Endothelial cell of umbilical vein (primary cell): ENCODE results near the gene HTRA3. TPM values are rescaled to one million over a fixed set of nuclear protein-coding genes. Genes with fewer than 3 reads are reported as not detected.

Source experiments
- BruUV-seq: library from RNA; stranded (reverse); fragments of 400-500 nt; replicated peaks from 2 replicates; lab custom pipeline; 2021; lab: Mats Ljungman, UMichigan
- CTCF ChIA-PET: fragments of 300-600, 350-600 bp; sonication (Branson Sonifier 250); formaldehyde crosslinking; loops from one replicate; lab custom pipeline; 2021; ENCODE audit warnings: antibody characterized with exemption, inconsistent platforms; lab: Charles Lee
- POLR2A ChIA-PET: fragments of 300-600, 350-600 bp; sonication (Branson Sonifier 250); formaldehyde crosslinking; loops from one replicate; lab custom pipeline; 2021; ENCODE audit warnings: antibody characterized with exemption, inconsistent platforms; lab: Charles Lee
- DNase-seq: peaks from one replicate; pipeline ENCODE4 v3.0.0-alpha.2; 2011; ENCODE audit warnings: low read depth, low spot score
- FAIRE-seq: peaks from 2 replicates; lab custom pipeline; 2011; peaks lifted over from hg19 to GRCh38; lab: Jason Lieb, UNC
- H2AFZ ChIP-seq: 2 replicates; pipeline ENCODE4 v1.6.0; 2012; ENCODE audit warnings: low read depth, low read length, control low read depth, inconsistent platforms
- H3K27ac ChIP-seq: 2 replicates; pipeline ENCODE4 v1.5.1; 2011; ENCODE audit warnings: low read depth, mild to moderate bottlenecking, control low read depth, low read length, moderate library complexity; ENCODE audit not compliant: insufficient read depth
- H3K27me3 ChIP-seq, 2 experiments: 2 replicates each; pipeline versions ENCODE4 v1.6.0 to v1.6.1; 2011; ENCODE audit warnings: low read length in 2 of 2, mixed read lengths in 1 of 2; ENCODE audit not compliant: control insufficient read depth in 2 of 2, insufficient read depth in 2 of 2
- H3K36me3 ChIP-seq, 2 experiments: 2 replicates in 1 of 2; 3 replicates in 1 of 2; pipeline ENCODE4 v1.5.1; 2011; ENCODE audit warnings: low read length in 2 of 2, mild to moderate bottlenecking in 1 of 2, moderate library complexity in 1 of 2; ENCODE audit not compliant: control insufficient read depth in 2 of 2, insufficient read depth in 2 of 2; ENCODE audit errors: extremely low read depth in 1 of 2
- H3K4me1 ChIP-seq: 3 replicates; pipeline ENCODE4 v1.5.1; 2011; ENCODE audit warnings: mild to moderate bottlenecking, low read length; ENCODE audit not compliant: control insufficient read depth, insufficient read depth; ENCODE audit errors: extremely low read depth
- H3K4me2 ChIP-seq: 2 replicates; pipeline ENCODE4 v1.6.1; 2011; ENCODE audit warnings: low read length, control low read depth, mixed read lengths; ENCODE audit not compliant: insufficient read depth
- H3K4me3 ChIP-seq, 3 experiments: fragments of 200-600 bp in 1 of 3; sonication (generic), shearing (Covaris generic) in 1 of 3; replicated peaks in 1 of 3; 2 replicates each; pipeline ENCODE4 v1.5.1; 2011 to 2016; ENCODE audit warnings: control low read depth in 3 of 3, low read length in 3 of 3, mild to moderate bottlenecking in 2 of 3, inconsistent platforms in 1 of 3, low read depth in 1 of 3, moderate library complexity in 1 of 3; ENCODE audit not compliant: insufficient read depth in 1 of 3
- H3K79me2 ChIP-seq: 2 replicates; pipeline ENCODE4 v1.6.0; 2012; ENCODE audit warnings: low read length, inconsistent platforms; ENCODE audit not compliant: control insufficient read depth, insufficient read depth
- H3K9ac ChIP-seq: replicated peaks from 2 replicates; pipeline ENCODE3; 2011; ENCODE audit warnings: low read length, control low read depth; ENCODE audit not compliant: insufficient read depth; ENCODE audit errors: extremely low read depth
- H3K9me1 ChIP-seq: replicated peaks from 3 replicates; pipeline ENCODE4 v1.6.0; 2011; ENCODE audit warnings: mild to moderate bottlenecking, low read length; ENCODE audit not compliant: control insufficient read depth, insufficient read depth; ENCODE audit errors: extremely low read depth
- H3K9me3 ChIP-seq: replicated peaks from 2 replicates; pipeline ENCODE4 v1.5.1; 2012; ENCODE audit warnings: low read length, inconsistent platforms; ENCODE audit not compliant: control insufficient read depth, insufficient read depth
- H4K20me1 ChIP-seq: replicated peaks from 2 replicates; pipeline ENCODE3; 2011; ENCODE audit warnings: mild to moderate bottlenecking, low read length; ENCODE audit not compliant: control insufficient read depth, insufficient read depth; ENCODE audit errors: extremely low read depth
- CTCF ChIP-seq, 2 donors: IDR thresholded peaks; 1 replicate in 1 of 2; 2 replicates in 1 of 2; pipeline ENCODE4 v1.5.1; 2011; ENCODE audit warnings: low read length in 2 of 2, mild to moderate bottlenecking in 2 of 2, moderate library complexity in 2 of 2, control low read depth in 1 of 2, inconsistent platforms in 1 of 2, low read depth in 1 of 2; ENCODE audit not compliant: insufficient read depth in 1 of 2; ENCODE audit errors: extremely low read depth in 1 of 2
- EZH2 ChIP-seq: IDR thresholded peaks from 2 replicates; pipeline ENCODE4 v1.6.1; 2012; ENCODE audit warnings: borderline replicate concordance, low read depth, mild to moderate bottlenecking, moderate library complexity, low read length, inconsistent platforms; ENCODE audit not compliant: severe bottlenecking
- FOS ChIP-seq: IDR thresholded peaks from 2 replicates; pipeline ENCODE4 v1.6.1; 2011; ENCODE audit warnings: mild to moderate bottlenecking, low read length, moderate library complexity, borderline replicate concordance; ENCODE audit not compliant: insufficient read depth
- GATA2 ChIP-seq: IDR thresholded peaks from 2 replicates; pipeline ENCODE4 v1.7.0; 2011; ENCODE audit warnings: low read depth, mild to moderate bottlenecking, moderate library complexity, mixed read lengths, low read length; ENCODE audit not compliant: insufficient read length, insufficient read depth
- JUN ChIP-seq: IDR thresholded peaks from 2 replicates; pipeline ENCODE4 v1.6.1; 2011; ENCODE audit warnings: borderline replicate concordance, low read depth; ENCODE audit not compliant: insufficient read length, insufficient read depth
- MAX ChIP-seq: IDR thresholded peaks from 2 replicates; pipeline ENCODE4 v1.6.1; 2011; ENCODE audit not compliant: insufficient read depth, insufficient read length
- MYC ChIP-seq: IDR thresholded peaks from one replicate; pipeline ENCODE4 v1.6.1; 2011; ENCODE audit warnings: mild to moderate bottlenecking, low read depth, low read length
- POLR2A ChIP-seq: IDR thresholded peaks from 2 replicates; pipeline ENCODE4 v1.6.1; 2012; ENCODE audit warnings: low read depth, mild to moderate bottlenecking, control low read depth, low read length
- POLR2AphosphoS5 ChIP-seq: IDR thresholded peaks from 2 replicates; pipeline ENCODE4 v1.6.1; 2012; ENCODE audit warnings: low read depth, mild to moderate bottlenecking, control low read depth, low read length, moderate library complexity; ENCODE audit not compliant: insufficient read depth
- dilution Hi-C: fragments of 300-500 bp; cut with MboI; formaldehyde crosslinking; loops from one replicate; pipeline ENCODE4 v1.15.0; 2019; ENCODE audit warnings: low sequenced_read_pairs; ENCODE audit not compliant: extremely low pct_ligation_motif_present
- intact Hi-C: fragments of 100-400 bp; cut with micrococcal nuclease; formaldehyde crosslinking; loops from one replicate; pipeline ENCODE4 v1.10.0; 2022
- polyA plus RNA-seq, 4 experiments: library from polyadenylated mRNA; depleted of rRNA in 3 of 4; stranded (reverse) in 3 of 4; unstranded in 1 of 4; fragments of >200 nt; gene quantifications; 2 replicates each; pipeline versions ENCODE4 v1.2.1 to v1.2.3, GENCODE V29; 2011 to 2012; ENCODE audit warnings: missing spikeins in 1 of 4
- total RNA-seq: library from RNA; stranded (reverse); gene quantifications from 2 replicates; pipeline ENCODE4 v1.2.3, GENCODE V29; 2021

Gene HTRA3
- total and polyA plus RNA-seq, 2 donors (not counting 3 experiments of a cell fraction or from before 2014, with no cell fraction given) = 9.0 to 12.0 TPM

DNA sequence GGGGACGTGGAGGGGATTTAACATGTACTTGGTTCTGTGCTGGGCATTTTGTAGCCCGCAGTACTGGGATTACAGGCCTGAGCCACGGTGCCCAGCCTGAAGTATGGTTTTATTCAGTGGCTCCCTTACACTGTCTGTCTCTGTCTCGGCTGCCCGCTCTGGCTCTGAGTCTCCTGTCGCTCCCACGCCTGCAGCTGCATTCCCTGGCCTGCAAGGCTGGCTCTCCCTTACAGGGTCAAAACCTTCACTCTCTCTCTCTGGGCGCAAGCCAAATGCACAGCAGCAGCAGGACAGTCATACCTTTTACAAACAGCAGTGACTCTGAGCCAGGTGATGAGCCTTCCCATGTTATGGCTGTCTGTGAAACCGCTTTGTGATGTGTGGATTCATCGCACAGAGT is 72.1 kb downstream of the HTRA3 start:
- Histone ChIP-seq H3K36me3 (no peaks in the 10 kb centered on the region), H3K4me1 (no peaks in the 10 kb centered on the region), H3K9me1 (no peaks in the 10 kb centered on the region), H3K4me2 (no peak overlapping the region), H2AFZ (no peak overlapping the region), H3K27ac (no peak overlapping the region), H3K4me3 (no peak overlapping the region), H3K79me2 (no peaks in the 10 kb centered on the region), H3K9me3 (no peaks in the 10 kb centered on the region), H3K9ac (no peak overlapping the region), H4K20me1 (no peaks in the 10 kb centered on the region), H3K27me3 (peaks cover 3 to 7% of the 10 kb centered on the region in 2 experiments)
- no peak for TF ChIP-seq POLR2AphosphoS5
- TF ChIP-seq MYC = no peak
- no peak for TF ChIP-seq EZH2
- TF ChIP-seq FOS = no peak
- TF ChIP-seq CTCF (IDR thresholded peaks at IDR 0.05; ENCODE audit: extremely low read depth in 1 of 2, insufficient read depth in 1 of 2, low read depth in 1 of 2, low read length in 2 of 2) = no peak
- no peak for TF ChIP-seq JUN
- TF ChIP-seq POLR2A = no peak
- TF ChIP-seq MAX = no peak
- TF ChIP-seq GATA2 = no peak
- no TSS peak for BruUV-seq
- intact Hi-C loops = loop anchor here (2.0 kb wide), 1 partner anchor 75 kb away; no protein-coding TSS in a partner anchor
- DNase-seq (no peak), FAIRE-seq (no peak)
- dilution Hi-C loops = no loop called here
- ChIA-PET POLR2A (no interaction called here), CTCF (no interaction called here)
